Duodenal mucosa (tissue), 2 donors: ENCODE measurements around the gene FA2H.

Experiments
- H3K27ac ChIP-seq: one replicate; pipeline ENCODE4 v1.7.0; 2013; ENCODE audit warnings: low read depth, low read length
- H3K27me3 ChIP-seq, 2 donors: one replicate each; pipeline ENCODE4 v1.7.0; 2013; ENCODE audit warnings: low read length in 2 of 2, control low read depth in 1 of 2; ENCODE audit not compliant: insufficient read depth in 2 of 2, control insufficient read depth in 1 of 2
- H3K36me3 ChIP-seq, 2 donors: one replicate each; pipeline ENCODE4 v1.7.0; 2013; ENCODE audit warnings: low read length in 2 of 2, control low read depth in 1 of 2; ENCODE audit not compliant: insufficient read depth in 2 of 2, control insufficient read depth in 1 of 2
- H3K4me1 ChIP-seq, 2 donors: one replicate each; pipeline ENCODE4 v1.7.0; 2013; ENCODE audit warnings: low read length in 2 of 2, control low read depth in 1 of 2; ENCODE audit not compliant: insufficient read depth in 2 of 2, control insufficient read depth in 1 of 2
- H3K4me3 ChIP-seq, 2 donors: one replicate each; pipeline ENCODE4 v1.7.0; 2013; ENCODE audit warnings: low read length in 2 of 2, low read depth in 1 of 2
- H3K9ac ChIP-seq, 2 donors: one replicate each; pipeline ENCODE4 v1.7.0; 2013; ENCODE audit warnings: low read length in 2 of 2, low read depth in 1 of 2
- H3K9me3 ChIP-seq, 2 donors: one replicate each; pipeline ENCODE4 v1.7.0; 2013; ENCODE audit warnings: low read length in 2 of 2, control low read depth in 1 of 2; ENCODE audit not compliant: control insufficient read depth in 1 of 2

Gene FA2H

DNA sequence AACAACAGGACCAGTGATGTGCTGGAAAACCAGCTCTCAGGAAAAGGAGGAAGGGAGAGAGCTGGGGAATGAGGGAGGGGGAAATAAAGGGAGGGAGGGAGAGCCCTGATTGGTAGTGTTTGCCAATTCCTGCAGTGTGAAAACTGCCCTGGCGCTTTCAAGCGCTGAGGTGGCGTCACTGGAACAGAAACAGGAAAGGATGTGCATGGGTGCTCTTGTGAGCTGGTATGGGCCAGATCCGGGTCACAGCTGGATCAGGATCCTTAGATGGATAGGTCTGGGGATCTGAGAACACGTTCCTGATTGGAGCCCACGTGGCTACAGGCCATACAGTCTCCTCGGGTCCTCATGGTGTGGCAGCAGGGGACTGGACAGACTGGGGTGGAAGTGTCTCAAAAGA lies 57.3 kb downstream of the FA2H start:
- H3K27ac ChIP-seq: no peak overlapping the region
- H3K9me3 ChIP-seq: no peaks in the 10 kb centered on the region
- H3K4me3 ChIP-seq: no peak overlapping the region
- H3K36me3 ChIP-seq: no peaks in the 10 kb centered on the region
- H3K4me1 ChIP-seq: no peaks in the 10 kb centered on the region
- H3K27me3 ChIP-seq: no peaks in the 10 kb centered on the region
- H3K9ac ChIP-seq: no peak overlapping the region

DNA sequence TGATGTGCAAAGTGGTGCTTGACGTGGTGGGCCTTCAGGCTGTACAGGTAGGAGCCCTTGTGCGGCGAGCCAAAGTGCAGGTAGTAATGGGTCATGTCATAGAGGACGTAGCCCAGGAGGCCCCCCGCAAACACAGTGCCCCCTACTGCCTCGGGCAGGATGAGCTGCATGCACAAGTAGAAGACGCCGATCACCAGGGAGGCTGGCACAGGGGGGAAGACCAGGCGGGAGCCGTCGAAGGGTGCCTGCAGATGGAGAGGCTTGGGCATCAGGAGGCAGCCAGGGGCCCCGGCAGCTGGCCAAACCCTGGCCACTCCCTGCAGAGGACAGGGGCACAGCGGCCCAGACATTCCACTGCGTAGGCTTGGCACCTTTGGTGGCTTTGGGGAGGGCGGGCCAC lies 58.3 kb downstream of the FA2H start:
- Histone ChIP-seq H3K4me3 (no peak overlapping the region), H3K9ac (no peak overlapping the region), H3K27me3 (no peaks in the 10 kb centered on the region), H3K9me3 (no peaks in the 10 kb centered on the region), H3K36me3 (no peaks in the 10 kb centered on the region), H3K4me1 (no peaks in the 10 kb centered on the region), H3K27ac (no peak overlapping the region)

DNA sequence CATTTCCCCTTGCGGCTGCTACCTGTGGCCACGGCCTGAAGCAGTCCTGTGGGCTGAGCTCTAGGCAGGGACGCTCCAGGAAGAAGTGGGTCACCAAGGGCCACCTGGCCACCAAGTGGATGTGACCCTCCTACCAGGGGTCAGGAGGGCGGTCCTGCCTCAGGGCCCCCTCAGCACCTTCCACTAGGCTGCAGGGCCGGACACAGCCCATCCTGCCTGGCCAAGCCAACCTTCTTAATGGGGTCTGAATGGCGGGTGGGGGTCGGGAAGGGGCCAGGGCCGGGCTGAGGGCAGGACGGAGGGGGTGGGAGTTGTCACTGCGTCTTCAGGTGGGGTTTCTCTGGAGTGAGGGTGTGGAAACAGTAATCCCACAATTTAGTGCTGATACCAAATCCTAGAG lies 60.7 kb downstream of the FA2H start:
- Histone ChIP-seq H3K27ac (no peak overlapping the region), H3K27me3 (no peaks in the 10 kb centered on the region), H3K4me3 (no peak overlapping the region), H3K4me1 (peaks cover 0 to 4% of the 10 kb centered on the region in 2 donors), H3K36me3 (no peaks in the 10 kb centered on the region), H3K9ac (no peak overlapping the region), H3K9me3 (no peaks in the 10 kb centered on the region)

DNA sequence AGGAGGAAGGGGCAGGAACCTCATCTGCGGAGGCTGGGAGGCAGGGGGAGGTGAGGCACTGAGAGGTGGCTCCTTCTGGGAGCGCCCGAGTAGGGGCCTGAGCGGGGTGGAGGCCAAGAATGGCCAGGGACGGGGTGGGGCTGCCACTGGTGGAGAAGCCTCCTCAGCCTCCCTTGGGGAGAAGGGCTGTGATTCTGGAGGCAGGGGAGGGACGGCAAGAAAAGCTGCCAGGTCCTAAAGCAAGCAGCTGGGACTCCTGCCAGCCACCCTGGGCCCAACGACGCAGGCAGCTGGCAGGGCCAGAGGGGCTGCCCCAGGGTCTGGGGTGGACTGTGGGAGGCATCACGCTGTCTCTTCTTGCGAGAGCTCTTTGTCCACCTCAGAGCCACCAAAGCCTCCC lies 61.3 kb downstream of the FA2H start:
- no peak overlapping the region for H3K27ac ChIP-seq
- peaks cover 0 to 4% of the 10 kb centered on the region in 2 donors for H3K4me1 ChIP-seq

DNA sequence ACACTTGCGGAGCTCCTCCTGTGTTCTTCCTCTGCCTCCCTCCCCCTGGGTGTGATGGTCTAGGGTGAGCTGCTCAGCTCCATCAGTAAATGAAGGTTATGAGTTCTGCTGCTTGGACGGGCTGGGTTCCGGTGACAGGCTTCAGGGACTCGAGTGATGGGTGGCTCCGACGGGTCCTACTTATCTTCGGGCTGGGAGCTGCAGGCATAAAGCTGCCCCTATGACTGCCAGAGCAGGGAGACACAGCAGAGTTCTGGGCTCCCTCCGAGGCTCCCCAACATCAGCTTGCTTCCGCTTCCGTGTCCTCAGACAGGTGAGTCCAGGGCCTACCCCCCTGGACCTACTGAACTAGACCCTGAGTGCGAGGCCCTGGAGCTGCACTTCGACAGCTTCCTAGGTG lies 62.7 kb downstream of the FA2H start:
- H3K36me3 ChIP-seq: no peaks in the 10 kb centered on the region
- H3K4me3 ChIP-seq: no peak overlapping the region
- H3K27me3 ChIP-seq: no peaks in the 10 kb centered on the region
- H3K9ac ChIP-seq: no peak overlapping the region
- H3K4me1 ChIP-seq: peaks cover 0 to 4% of the 10 kb centered on the region in 2 donors
- no peak overlapping the region for H3K27ac ChIP-seq
- H3K9me3 ChIP-seq: no peaks in the 10 kb centered on the region

More for the DNA sequence above, 61.3 kb downstream of the FA2H start:
- H3K9ac ChIP-seq: no peak overlapping the region
- H3K9me3 ChIP-seq: no peaks in the 10 kb centered on the region
- no peak overlapping the region for H3K4me3 ChIP-seq
- no peaks in the 10 kb centered on the region for H3K27me3 ChIP-seq
- no peaks in the 10 kb centered on the region for H3K36me3 ChIP-seq

DNA sequence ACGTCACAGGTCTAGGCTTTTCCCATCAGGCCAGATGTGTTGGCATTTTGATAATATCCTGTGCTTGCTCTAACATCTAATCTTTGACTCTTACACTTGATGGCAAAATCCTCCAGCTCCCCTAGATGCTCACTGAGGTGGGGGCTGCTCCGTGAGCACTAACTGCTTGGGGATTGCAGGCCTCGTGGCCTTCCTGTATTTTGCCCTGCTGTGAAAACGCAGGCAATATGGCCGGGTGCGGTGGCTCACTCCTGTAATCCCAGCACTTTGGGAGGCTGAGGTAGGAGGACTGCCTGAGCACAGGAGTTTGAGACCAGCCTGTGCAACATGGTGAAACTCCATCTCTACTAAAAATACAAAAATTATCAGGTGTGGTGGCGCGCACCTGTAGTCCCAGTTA lies 64.2 kb downstream of the FA2H start:
- no peak overlapping the region for H3K9ac ChIP-seq

DNA sequence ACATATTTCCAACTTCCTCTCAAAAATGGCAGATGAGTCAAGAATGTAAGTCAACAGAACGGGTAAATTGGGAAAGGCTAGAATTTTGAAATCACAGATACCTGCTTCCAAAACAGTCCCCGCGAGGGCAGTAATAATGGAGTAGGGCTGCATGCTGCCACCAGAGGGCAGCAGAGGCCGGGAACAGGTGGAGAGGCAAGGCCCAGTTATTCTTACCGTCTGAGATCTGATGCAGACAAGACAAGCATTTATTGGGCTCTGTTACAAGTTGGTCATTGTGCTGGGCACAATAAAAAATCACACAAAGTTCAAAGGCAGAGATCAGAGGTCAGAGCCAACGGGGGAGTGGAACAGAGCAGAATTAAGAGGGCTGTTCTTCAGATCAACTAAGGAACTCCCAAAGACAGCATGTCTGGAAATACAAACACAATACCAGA lies 65.2 kb downstream of the FA2H start:
- Histone ChIP-seq H3K9ac (peak overlapping the region in 1 of 2 donors; percentile 20), H3K27ac (no peak overlapping the region)

More for the DNA sequence above, 64.2 kb downstream of the FA2H start:
- Histone ChIP-seq H3K9me3 (no peaks in the 10 kb centered on the region), H3K4me1 (peaks cover 0 to 4% of the 10 kb centered on the region in 2 donors), H3K36me3 (no peaks in the 10 kb centered on the region), H3K27me3 (no peaks in the 10 kb centered on the region), H3K4me3 (no peak overlapping the region), H3K27ac (no peak overlapping the region)

DNA sequence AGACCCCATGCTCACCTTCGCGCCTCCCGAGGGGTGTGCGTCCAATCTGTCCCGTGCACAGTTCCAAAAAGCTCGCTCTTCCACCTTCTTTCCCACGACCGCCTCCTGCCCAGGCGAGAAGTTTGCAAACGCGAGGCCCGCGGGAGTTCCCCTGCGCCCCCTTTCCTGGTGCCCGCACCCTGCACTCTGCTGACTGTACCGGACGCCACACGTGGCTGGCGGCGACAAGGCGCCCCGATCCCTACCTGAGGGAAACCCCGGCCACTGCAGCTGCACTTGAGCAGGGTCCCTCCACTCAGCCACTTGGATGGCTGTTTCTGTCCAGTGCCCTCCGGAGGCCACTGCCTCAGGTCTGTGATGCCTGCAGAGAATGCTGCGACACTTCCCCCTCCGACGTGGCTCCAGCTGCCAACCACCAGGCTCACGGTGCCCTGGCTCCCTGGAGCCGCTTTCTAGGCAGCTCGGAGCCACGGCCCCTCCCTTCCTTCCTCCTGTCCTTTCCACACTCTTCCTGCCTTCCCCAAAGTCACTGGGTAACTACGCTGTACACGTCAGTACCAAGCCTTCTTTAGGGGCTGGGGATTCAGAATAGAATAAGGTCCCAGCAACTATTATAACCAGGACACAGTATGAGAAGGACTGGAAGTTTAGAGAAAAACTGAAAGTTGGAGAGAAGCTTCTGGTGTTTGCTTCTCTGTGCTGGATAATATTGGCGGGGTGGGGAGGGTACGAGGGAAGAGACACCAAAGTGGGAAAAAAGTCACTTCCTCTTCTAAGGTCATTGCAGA lies 74.0 kb downstream of the FA2H start, which contains the start of gene MLKL:
MLKL (minus strand) TSS at position 425 of the 788 bp plus-strand sequence. CDS start 5,105 bp downstream, outside the sequence.
- H3K9ac ChIP-seq: peak within 1 kb of the TSS; percentile 76 to 95
- H3K4me1 ChIP-seq: peaks cover 22 to 24% of the 10 kb centered on the region in 2 donors
- no peaks in the 10 kb centered on the region for H3K36me3 ChIP-seq
- H3K27ac ChIP-seq: peak within 1 kb of the TSS; percentile 77
- H3K27me3 ChIP-seq: no peaks in the 10 kb centered on the region
- H3K9me3 ChIP-seq: no peaks in the 10 kb centered on the region
- peak within 1 kb of the TSS; percentile 89 to 98 for H3K4me3 ChIP-seq

More for the DNA sequence above, 65.2 kb downstream of the FA2H start:
- Histone ChIP-seq H3K9me3 (no peaks in the 10 kb centered on the region), H3K36me3 (no peaks in the 10 kb centered on the region), H3K27me3 (no peaks in the 10 kb centered on the region), H3K4me3 (no peak overlapping the region), H3K4me1 (peaks cover 0 to 4% of the 10 kb centered on the region in 2 donors)

DNA sequence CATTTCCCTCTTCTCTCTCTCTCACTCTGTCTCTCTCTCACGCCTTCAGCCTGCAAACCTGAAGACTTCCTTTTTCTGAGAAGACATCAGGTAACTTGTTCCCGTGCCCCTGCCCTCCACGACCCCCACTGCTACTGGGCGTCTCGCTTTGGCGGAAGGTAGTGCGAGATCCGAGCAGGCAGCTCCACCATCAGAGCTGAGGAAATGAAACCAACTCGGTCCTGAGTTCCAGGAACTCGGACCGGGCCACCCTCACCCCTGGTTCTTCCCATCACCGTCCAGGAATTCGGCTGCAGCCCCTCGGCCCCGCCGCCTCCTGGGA lies 74.5 kb downstream of the FA2H start:
- Histone ChIP-seq H3K9ac (peak overlapping the region; percentile 76 to 95), H3K4me3 (peak overlapping the region; percentile 89 to 98), H3K27ac (peak overlapping the region; percentile 77), H3K4me1 (peaks cover 22 to 24% of the 10 kb centered on the region in 2 donors), H3K36me3 (peaks cover 3 to 5% of the 10 kb centered on the region in 2 donors), H3K27me3 (no peaks in the 10 kb centered on the region), H3K9me3 (no peaks in the 10 kb centered on the region)

DNA sequence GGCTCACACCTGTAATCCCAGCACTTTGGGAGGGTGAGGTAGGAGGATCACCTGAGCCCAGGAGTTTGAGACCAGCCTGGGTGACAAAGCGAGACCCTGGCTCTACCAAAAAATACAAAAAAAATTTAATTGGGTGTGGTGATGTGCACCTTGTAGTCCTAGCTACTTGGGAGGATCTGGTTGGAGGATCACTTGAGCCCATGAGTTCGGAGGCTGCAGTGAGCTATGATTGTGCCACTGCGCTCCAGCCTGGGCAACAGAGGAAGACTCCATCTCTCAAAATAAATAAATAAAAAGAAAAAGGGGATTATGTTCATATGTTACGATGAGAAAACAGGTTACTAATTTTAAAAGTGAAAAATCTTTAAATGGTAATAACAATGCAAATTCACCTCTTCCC lies 75.0 kb downstream of the FA2H start:
- H3K9me3 ChIP-seq: no peaks in the 10 kb centered on the region
- H3K4me1 ChIP-seq: peaks cover 22 to 24% of the 10 kb centered on the region in 2 donors
- H3K27me3 ChIP-seq: no peaks in the 10 kb centered on the region
- H3K4me3 ChIP-seq: peak overlapping the region; percentile 89 to 98
- no peak overlapping the region for H3K27ac ChIP-seq
- H3K9ac ChIP-seq: peak overlapping the region in 1 of 2 donors; percentile 95
- peaks cover 4 to 7% of the 10 kb centered on the region in 2 donors for H3K36me3 ChIP-seq
